ENCODE measurements around the gene ZNF532.
A peak's percentile ranks its signal among the peaks of the same experiment; 100 is the strongest.

The ZNF532 gene

DNA sequence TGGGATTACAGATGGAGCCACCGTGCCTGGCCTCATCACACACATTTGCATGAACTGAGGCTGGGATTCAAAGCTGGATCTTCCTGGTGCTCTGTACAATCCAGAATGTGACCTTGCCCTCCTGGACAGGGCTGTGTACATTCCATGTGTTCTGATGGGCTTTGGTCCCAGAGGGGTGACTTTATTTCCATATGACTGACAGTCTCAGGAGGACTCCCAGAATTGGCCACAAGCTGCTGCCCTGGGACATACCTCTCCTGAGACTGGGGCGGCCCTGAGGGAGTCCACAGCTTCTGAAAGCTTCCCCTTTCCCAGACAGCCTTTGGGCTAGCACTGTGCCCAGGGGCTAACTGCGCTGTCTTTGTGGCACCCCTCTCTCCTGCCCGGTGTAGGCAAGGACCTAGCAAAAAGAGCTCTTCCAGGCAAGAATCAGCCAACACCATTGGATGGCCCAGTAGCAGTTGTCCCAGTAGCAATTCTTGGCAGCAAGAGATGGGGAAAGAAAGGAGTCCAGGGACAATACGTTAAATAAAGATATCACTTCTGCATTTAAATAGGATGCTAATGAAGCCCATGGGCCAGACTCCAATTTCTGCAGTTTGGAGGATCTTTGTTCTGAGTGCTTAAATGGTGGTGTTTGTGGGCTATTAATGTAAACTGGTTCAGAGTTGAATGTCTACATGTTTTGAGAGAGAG lies 26.4 kb upstream of the ZNF532 start:
- Histone ChIP-seq H3K36me3 (replicated peaks in 1 of 2; ENCODE audit: control insufficient read depth in 2 of 2, insufficient read depth in 2 of 2, low read length in 2 of 2) (no peaks in the 10 kb centered on the region), H2AK5ac (ENCODE audit: low read depth, low read length) (no peak overlapping the region), H2BK12ac (ENCODE audit: low read length) (no peak overlapping the region), H3K4me2 (ENCODE audit: insufficient read depth, low read length, poor library complexity, severe bottlenecking) (no peak overlapping the region), H4K91ac (ENCODE audit: low read depth, low read length, poor library complexity) (no peak overlapping the region), H2BK15ac (ENCODE audit: low read length) (no peak overlapping the region), H3K79me1 (ENCODE audit: low read depth, low read length) (no peaks in the 10 kb centered on the region), H3K14ac (ENCODE audit: low read length) (no peak overlapping the region), H2BK120ac (ENCODE audit: low read depth, low read length) (no peak overlapping the region), H2BK5ac (ENCODE audit: low read length) (no peak overlapping the region), H3K27me3 (ENCODE audit: control insufficient read depth in 3 of 3, insufficient read depth in 3 of 3, low read depth in 1 of 3, low read length in 3 of 3) (no peaks in the 10 kb centered on the region), H2AFZ (ENCODE audit: low read length) (no peak overlapping the region), H3K18ac (ENCODE audit: low read length) (peak overlapping the region; percentile 35), H4K8ac (ENCODE audit: low read depth, low read length) (no peak overlapping the region), H3K4me3 (ENCODE audit: low read length in 2 of 2) (no peak overlapping the region), H3K9me3 (replicated peaks in 1 of 2; ENCODE audit: control insufficient read depth in 2 of 2, insufficient read depth in 1 of 2, low read depth in 1 of 2, low read length in 2 of 2) (no peaks in the 10 kb centered on the region), H3K4ac (ENCODE audit: low read length) (no peak overlapping the region), H3K9ac (ENCODE audit: low read depth, low read length, poor library complexity) (no peak overlapping the region), H3K27ac (replicated peaks; ENCODE audit: low read length) (no peak overlapping the region), H3K23ac (ENCODE audit: low read depth, low read length, poor library complexity) (no peak overlapping the region), H3K4me1 (ENCODE audit: control insufficient read depth in 2 of 2, insufficient read depth in 1 of 2, low read depth in 1 of 2, low read length in 2 of 2) (peaks cover 6 to 7% of the 10 kb centered on the region in 2 donors)
- DNase-seq (ENCODE audit: low spot score): no peak
- no CpG with 5 or more reads among the region's 5 CpGs for WGBS, 2 donors (ENCODE audit: extremely low coverage in 2 of 2, insufficient read length in 2 of 2, insufficient replicate concordance in 1 of 2)

GRCh38 chr18:58838946-58839345 lies 25.7 kb upstream of the ZNF532 start:
- no peak overlapping the region for H3K4me2 ChIP-seq (ENCODE audit: insufficient read depth, low read length, poor library complexity, severe bottlenecking)
- no peak overlapping the region for H2BK120ac ChIP-seq (ENCODE audit: low read depth, low read length)
- no peak overlapping the region for H3K14ac ChIP-seq (ENCODE audit: low read length)
- no peaks in the 10 kb centered on the region for H3K36me3 ChIP-seq (replicated peaks in 1 of 2; ENCODE audit: control insufficient read depth in 2 of 2, insufficient read depth in 2 of 2, low read length in 2 of 2)
- peak overlapping the region; percentile 72 for H3K18ac ChIP-seq (ENCODE audit: low read length)
- no peak overlapping the region for H3K23ac ChIP-seq (ENCODE audit: low read depth, low read length, poor library complexity)
- no peak overlapping the region for H3K27ac ChIP-seq (replicated peaks; ENCODE audit: low read length)
- H3K9ac ChIP-seq (ENCODE audit: low read depth, low read length, poor library complexity): no peak overlapping the region
- H3K4ac ChIP-seq (ENCODE audit: low read length): no peak overlapping the region
- H4K91ac ChIP-seq (ENCODE audit: low read depth, low read length, poor library complexity): no peak overlapping the region
- H2BK12ac ChIP-seq (ENCODE audit: low read length): no peak overlapping the region
- no peaks in the 10 kb centered on the region for H3K79me1 ChIP-seq (ENCODE audit: low read depth, low read length)
- H2BK15ac ChIP-seq (ENCODE audit: low read length): no peak overlapping the region
- H2AK5ac ChIP-seq (ENCODE audit: low read depth, low read length): no peak overlapping the region
- peaks cover 7 to 12% of the 10 kb centered on the region in 2 donors for H3K4me1 ChIP-seq (ENCODE audit: control insufficient read depth in 2 of 2, insufficient read depth in 1 of 2, low read depth in 1 of 2, low read length in 2 of 2)
- no peak overlapping the region for H4K8ac ChIP-seq (ENCODE audit: low read depth, low read length)
- H2AFZ ChIP-seq (ENCODE audit: low read length): no peak overlapping the region
- no peak overlapping the region for H3K4me3 ChIP-seq (ENCODE audit: low read length in 2 of 2)
- no CpG with 5 or more reads among the region's 6 CpGs for WGBS, 2 donors (ENCODE audit: extremely low coverage in 2 of 2, insufficient read length in 2 of 2, insufficient replicate concordance in 1 of 2)
- H3K27me3 ChIP-seq (ENCODE audit: control insufficient read depth in 3 of 3, insufficient read depth in 3 of 3, low read depth in 1 of 3, low read length in 3 of 3): no peaks in the 10 kb centered on the region
- no peak overlapping the region for H2BK5ac ChIP-seq (ENCODE audit: low read length)
- no peaks in the 10 kb centered on the region for H3K9me3 ChIP-seq (replicated peaks in 1 of 2; ENCODE audit: control insufficient read depth in 2 of 2, insufficient read depth in 1 of 2, low read depth in 1 of 2, low read length in 2 of 2)
- no peak for DNase-seq (ENCODE audit: low spot score)

DNA sequence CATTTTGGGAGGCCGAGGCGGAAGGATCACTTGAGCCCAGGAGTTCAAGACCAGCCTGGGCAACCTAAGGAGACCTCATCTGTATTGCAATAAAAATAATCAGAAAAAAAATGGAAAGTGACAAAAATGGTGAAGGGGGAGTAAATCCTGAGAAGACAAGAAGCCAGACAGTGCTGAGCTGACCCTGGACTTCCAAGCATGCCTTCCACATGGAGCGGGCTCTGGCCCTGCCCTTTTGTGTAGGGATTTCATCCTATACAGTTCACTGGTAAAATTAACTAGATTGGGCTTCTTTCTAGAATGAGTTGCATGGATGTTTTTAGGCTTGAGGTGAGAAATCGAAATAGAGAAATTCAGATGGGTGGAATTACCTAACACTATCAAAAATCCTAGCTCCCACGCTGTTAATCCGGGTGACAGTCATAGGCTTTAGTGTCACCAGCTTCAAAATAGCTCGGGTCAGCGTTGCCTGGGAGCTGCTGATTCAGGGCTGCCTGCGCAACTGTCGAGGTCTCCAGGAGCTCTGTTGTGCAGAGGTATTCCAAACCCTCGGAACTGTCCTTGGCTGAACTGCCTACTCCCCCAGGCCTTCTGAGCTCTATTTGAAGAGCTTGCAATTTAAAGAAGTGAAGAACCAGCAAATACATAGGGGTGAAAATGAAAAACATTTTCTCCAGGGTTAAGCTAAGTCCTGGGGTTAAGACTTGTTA lies 21.5 kb upstream of the ZNF532 start:
- H3K18ac ChIP-seq (ENCODE audit: low read length): peak overlapping the region; percentile 88
- H4K91ac ChIP-seq (ENCODE audit: low read depth, low read length, poor library complexity): no peak overlapping the region
- H3K36me3 ChIP-seq (replicated peaks in 1 of 2; ENCODE audit: control insufficient read depth in 2 of 2, insufficient read depth in 2 of 2, low read length in 2 of 2): no peaks in the 10 kb centered on the region
- peak overlapping the region; percentile 52 for H2AFZ ChIP-seq (ENCODE audit: low read length)
- DNase-seq (ENCODE audit: low spot score): peak; percentile 65
- no peaks in the 10 kb centered on the region for H3K79me1 ChIP-seq (ENCODE audit: low read depth, low read length)
- H3K23ac ChIP-seq (ENCODE audit: low read depth, low read length, poor library complexity): no peak overlapping the region
- peak overlapping the region; percentile 20 for H2AK5ac ChIP-seq (ENCODE audit: low read depth, low read length)
- no peak overlapping the region for H2BK12ac ChIP-seq (ENCODE audit: low read length)
- peak overlapping the region; percentile 29 for H3K4me2 ChIP-seq (ENCODE audit: insufficient read depth, low read length, poor library complexity, severe bottlenecking)
- H3K4me3 ChIP-seq (ENCODE audit: low read length in 2 of 2): no peak overlapping the region
- no peak overlapping the region for H3K9ac ChIP-seq (ENCODE audit: low read depth, low read length, poor library complexity)
- no peak overlapping the region for H2BK5ac ChIP-seq (ENCODE audit: low read length)
- peaks cover 26 to 27% of the 10 kb centered on the region in 2 donors for H3K4me1 ChIP-seq (ENCODE audit: control insufficient read depth in 2 of 2, insufficient read depth in 1 of 2, low read depth in 1 of 2, low read length in 2 of 2)
- WGBS, 2 donors (ENCODE audit: extremely low coverage in 2 of 2, insufficient read length in 2 of 2, insufficient replicate concordance in 1 of 2): no CpG with 5 or more reads among the region's 11 CpGs
- no peak overlapping the region for H4K8ac ChIP-seq (ENCODE audit: low read depth, low read length)
- H3K9me3 ChIP-seq (replicated peaks in 1 of 2; ENCODE audit: control insufficient read depth in 2 of 2, insufficient read depth in 1 of 2, low read depth in 1 of 2, low read length in 2 of 2): no peaks in the 10 kb centered on the region
- H2BK15ac ChIP-seq (ENCODE audit: low read length): no peak overlapping the region
- no peak overlapping the region for H3K4ac ChIP-seq (ENCODE audit: low read length)
- H3K27ac ChIP-seq (replicated peaks; ENCODE audit: low read length): peak overlapping the region; percentile 97
- H3K14ac ChIP-seq (ENCODE audit: low read length): no peak overlapping the region
- H2BK120ac ChIP-seq (ENCODE audit: low read depth, low read length): no peak overlapping the region
- no peaks in the 10 kb centered on the region for H3K27me3 ChIP-seq (ENCODE audit: control insufficient read depth in 3 of 3, insufficient read depth in 3 of 3, low read depth in 1 of 3, low read length in 3 of 3)

DNA sequence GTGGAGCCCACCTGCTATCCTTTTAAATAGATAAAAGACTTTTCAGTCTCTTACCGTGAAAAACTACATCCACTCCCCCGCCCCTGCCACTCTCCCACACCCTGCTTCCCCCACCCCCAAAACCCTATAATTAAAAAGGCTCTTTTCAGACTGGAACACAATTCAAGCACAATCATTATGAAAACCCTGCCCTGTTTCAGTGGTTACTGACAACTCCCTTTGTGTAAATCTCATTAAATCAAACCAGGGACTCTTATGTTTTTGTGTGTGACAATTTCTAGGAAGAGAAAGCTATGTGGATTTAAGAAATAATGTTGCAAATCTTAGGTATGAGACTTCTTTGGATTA lies 21.0 kb upstream of the ZNF532 start:
- peak overlapping the region; percentile 97 for H3K27ac ChIP-seq (replicated peaks; ENCODE audit: low read length)
- H3K14ac ChIP-seq (ENCODE audit: low read length): no peak overlapping the region
- no peak overlapping the region for H3K4ac ChIP-seq (ENCODE audit: low read length)
- H3K4me2 ChIP-seq (ENCODE audit: insufficient read depth, low read length, poor library complexity, severe bottlenecking): no peak overlapping the region
- H3K4me3 ChIP-seq (ENCODE audit: low read length in 2 of 2): no peak overlapping the region
- no peak overlapping the region for H3K9ac ChIP-seq (ENCODE audit: low read depth, low read length, poor library complexity)
- DNase-seq (ENCODE audit: low spot score): no peak
- H4K8ac ChIP-seq (ENCODE audit: low read depth, low read length): no peak overlapping the region
- H3K79me1 ChIP-seq (ENCODE audit: low read depth, low read length): no peaks in the 10 kb centered on the region
- no peak overlapping the region for H3K23ac ChIP-seq (ENCODE audit: low read depth, low read length, poor library complexity)
- no peak overlapping the region for H2AK5ac ChIP-seq (ENCODE audit: low read depth, low read length)
- H3K27me3 ChIP-seq (ENCODE audit: control insufficient read depth in 3 of 3, insufficient read depth in 3 of 3, low read depth in 1 of 3, low read length in 3 of 3): no peaks in the 10 kb centered on the region
- no peak overlapping the region for H4K91ac ChIP-seq (ENCODE audit: low read depth, low read length, poor library complexity)
- no peaks in the 10 kb centered on the region for H3K36me3 ChIP-seq (replicated peaks in 1 of 2; ENCODE audit: control insufficient read depth in 2 of 2, insufficient read depth in 2 of 2, low read length in 2 of 2)
- no peak overlapping the region for H2BK120ac ChIP-seq (ENCODE audit: low read depth, low read length)
- H3K18ac ChIP-seq (ENCODE audit: low read length): no peak overlapping the region
- no peak overlapping the region for H2BK15ac ChIP-seq (ENCODE audit: low read length)
- WGBS, 2 donors (ENCODE audit: extremely low coverage in 2 of 2, insufficient read length in 2 of 2, insufficient replicate concordance in 1 of 2): no CpG with 5 or more reads among the region's 2 CpGs
- H2AFZ ChIP-seq (ENCODE audit: low read length): peak overlapping the region; percentile 52
- peaks cover 26 to 29% of the 10 kb centered on the region in 2 donors for H3K4me1 ChIP-seq (ENCODE audit: control insufficient read depth in 2 of 2, insufficient read depth in 1 of 2, low read depth in 1 of 2, low read length in 2 of 2)
- H2BK5ac ChIP-seq (ENCODE audit: low read length): no peak overlapping the region
- H3K9me3 ChIP-seq (replicated peaks in 1 of 2; ENCODE audit: control insufficient read depth in 2 of 2, insufficient read depth in 1 of 2, low read depth in 1 of 2, low read length in 2 of 2): peaks cover 0 to 3% of the 10 kb centered on the region in 2 donors
- no peak overlapping the region for H2BK12ac ChIP-seq (ENCODE audit: low read length)
